HK-2 (cell line): Measurements from ENCODE around the gene ZNF329.
"Not testable (repeated sequence)": the region's sequence is repeated elsewhere in the genome, so short reads cannot be mapped to it uniquely, and the experiment has no call there.

Experiments used
- DNase-seq: peaks from one replicate; pipeline ENCODE4 v3.0.0-alpha.2; 2018; ENCODE audit not compliant: unreplicated experiment

Gene ZNF329

GRCh38 chr19:58150328-58150921, at the start of gene ZNF329:
ZNF329 (minus strand) TSS chr19:58150789; CDS start chr19:58129503, 21,286 bp downstream.
- peak; percentile 96 for DNase-seq

- DNase-seq, result peak; percentile 27
These were observed 46.5 kb upstream of the ZNF329 start for GRCh38 chr19:58196901-58197616.

GRCh38 chr19:58183817-58184215, 33.2 kb upstream of the ZNF329 start:
- DNase-seq, result no peak

- peak; percentile 99 for DNase-seq
These were observed 32.6 kb upstream of the ZNF329 start, which contains the start of gene ZNF274 for GRCh38 chr19:58182989-58183816. ZNF274 (plus strand) TSS chr19:58183061; CDS start chr19:58183966, 905 bp downstream.

GRCh38 chr19:58182577-58182988, 32.0 kb upstream of the ZNF329 start:
- DNase-seq, result no peak

GRCh38 chr19:58181902-58182576, 31.4 kb upstream of the ZNF329 start:
- peak; percentile 67 for DNase-seq

- no peak for DNase-seq
These were observed 20.3 kb upstream of the ZNF329 start for GRCh38 chr19:58170860-58171259.

GRCh38 chr19:58166708-58167280, 16.2 kb upstream of the ZNF329 start:
- no peak for DNase-seq

GRCh38 chr19:58166268-58166667, 15.7 kb upstream of the ZNF329 start:
- DNase-seq, result no peak

- no peak for DNase-seq
These were observed 6.6 kb upstream of the ZNF329 start for GRCh38 chr19:58157045-58157728.

- DNase-seq, result peak; percentile 99
These were observed 4.4 kb upstream of the ZNF329 start for GRCh38 chr19:58154679-58155648.

- DNase-seq, result no peak
These were observed 3.7 kb upstream of the ZNF329 start for GRCh38 chr19:58154287-58154678.

- DNase-seq, result no peak
These were observed 2.8 kb upstream of the ZNF329 start for GRCh38 chr19:58153386-58153785.

GRCh38 chr19:58147475-58147874, 3.1 kb downstream of the ZNF329 start:
- DNase-seq, result not testable (repeated sequence)

- DNase-seq, result no peak
These were observed 4.7 kb downstream of the ZNF329 start for GRCh38 chr19:58145849-58146248.

- DNase-seq, result no peak
These were observed 16.3 kb downstream of the ZNF329 start for GRCh38 chr19:58134244-58134643.

GRCh38 chr19:58129284-58129683, 21.3 kb downstream of the ZNF329 start:
- DNase-seq, result no peak

- no peak for DNase-seq
These were observed 22.4 kb downstream of the ZNF329 start for GRCh38 chr19:58128041-58128685.

- no peak for DNase-seq
These were observed 27.2 kb downstream of the ZNF329 start for GRCh38 chr19:58123354-58123753.
